Activated naive CD4-positive, alpha-beta T cell (primary cell): ENCODE results near the gene TRIOBP.
"Not testable (repeated sequence)": the region's sequence is repeated elsewhere in the genome, so short reads cannot be mapped to it uniquely, and the experiment has no call there.

Source experiments
- DNase-seq, 4 experiments: peaks; one replicate each; lab custom pipeline; 2025; lab: John Stamatoyannopoulos, UW

TRIOBP gene

DNA sequence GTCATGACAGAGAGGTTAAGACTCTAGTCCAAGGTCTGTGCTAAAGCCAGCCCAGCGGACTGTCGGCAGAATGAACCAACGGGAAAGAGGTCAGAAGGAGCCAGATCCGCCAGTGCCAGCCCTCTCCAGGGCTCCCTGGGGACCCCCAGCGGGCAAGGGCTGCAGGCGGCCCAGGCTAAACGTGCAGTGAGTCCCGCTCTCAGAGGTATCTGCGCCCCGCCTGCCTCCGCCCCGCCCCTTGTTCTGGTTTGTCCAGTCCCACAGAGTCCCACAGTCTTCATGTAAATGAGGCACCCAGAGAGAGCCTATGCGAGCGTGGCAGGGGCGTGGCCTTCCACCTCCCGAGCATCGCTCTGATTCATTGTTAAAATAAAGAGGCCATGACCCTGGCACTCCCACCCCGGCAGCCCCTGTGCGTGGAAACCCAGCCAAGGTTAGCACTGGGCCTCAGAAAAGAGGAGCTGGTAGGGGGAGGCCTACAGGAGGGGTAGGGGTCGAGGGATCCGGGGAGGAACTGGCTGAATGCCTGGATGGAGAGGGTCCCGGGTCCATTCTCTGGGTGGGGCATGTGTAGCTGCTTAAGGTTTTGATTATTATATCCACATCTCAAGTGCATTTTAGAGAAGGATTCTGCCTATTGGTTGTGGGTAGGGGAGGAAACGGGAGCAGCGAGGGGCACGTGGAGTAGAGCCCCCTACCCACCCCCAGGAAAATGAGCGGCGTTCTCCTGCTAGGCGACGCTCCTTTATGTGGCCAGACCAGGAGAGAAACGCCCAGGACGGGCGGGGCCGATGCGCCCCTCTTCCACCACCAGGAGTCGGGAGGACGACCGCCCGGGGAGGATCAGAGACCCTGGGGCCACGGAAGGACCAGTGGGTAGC is at the start of gene TRIOBP:
TSS of gene TRIOBP (plus strand) at position 392 of the 881 bp plus-strand sequence. CDS start 4,318 bp downstream, outside the sequence.
- peak; percentile 51 to 78 (median 65) for DNase-seq

GRCh38 chr22:37647317-37647716 is 49.5 kb upstream of the TRIOBP start:
- no peak for DNase-seq

DNA sequence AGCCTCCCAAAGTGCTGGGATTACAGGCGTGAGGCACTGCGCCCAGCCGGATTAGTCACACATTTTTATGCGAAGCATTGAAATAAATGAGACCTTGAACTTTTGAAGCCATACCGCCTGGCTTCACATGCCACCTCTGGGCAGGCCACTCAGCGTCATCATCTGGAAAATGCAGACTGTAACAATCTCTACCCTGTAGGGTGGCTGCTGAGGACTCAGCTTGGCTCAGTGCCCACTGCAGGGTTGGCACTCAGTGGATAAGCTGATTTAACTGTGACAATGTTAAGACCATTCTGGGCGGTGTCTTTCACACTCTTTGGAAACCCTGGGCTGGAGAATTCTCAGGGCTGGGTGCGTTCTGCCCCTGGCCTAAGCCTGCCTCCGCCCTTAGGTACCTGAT is 48.9 kb upstream of the TRIOBP start:
- no peak for DNase-seq

- no peak for DNase-seq
Observed at GRCh38 chr22:37650463-37651136, 46.2 kb upstream of the TRIOBP start.

DNA sequence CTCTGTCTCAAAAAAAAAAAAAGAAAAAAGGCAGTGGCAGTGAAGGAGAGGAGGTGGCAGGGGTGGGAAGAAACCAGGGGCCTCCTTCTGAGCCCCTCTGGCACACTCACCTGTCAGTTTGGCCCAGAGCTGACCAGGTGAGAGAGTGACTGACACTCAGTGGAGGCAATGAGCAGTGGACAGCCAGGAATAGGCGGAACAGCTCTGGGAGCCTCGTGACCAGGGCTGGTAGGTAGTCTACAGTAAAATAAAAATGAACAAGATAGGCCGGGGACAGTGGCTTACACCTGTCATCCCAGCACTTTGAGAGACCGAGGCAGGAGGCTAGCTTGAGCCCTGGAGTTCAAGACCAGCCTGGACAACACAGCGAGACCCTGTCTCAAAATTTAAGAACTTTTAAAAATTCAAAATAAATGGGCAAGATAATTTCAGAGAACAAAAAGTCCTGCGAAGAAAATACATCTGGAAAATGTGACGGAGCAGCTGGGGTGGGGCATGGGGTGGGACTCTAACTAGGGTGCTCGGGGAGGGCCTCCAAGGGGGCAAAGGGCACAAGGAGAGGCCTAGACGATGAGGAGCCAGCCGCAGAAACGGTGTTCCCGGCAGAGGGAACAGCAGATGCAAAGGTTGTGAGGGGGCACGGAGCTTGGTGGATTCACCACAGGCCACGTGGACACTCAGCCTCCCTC is 42.1 kb upstream of the TRIOBP start:
- DNase-seq: no peak

GRCh38 chr22:37655252-37655563 is 41.6 kb upstream of the TRIOBP start:
- DNase-seq: no peak

- not testable (repeated sequence) for DNase-seq
Observed at GRCh38 chr22:37656583-37656982, 40.3 kb upstream of the TRIOBP start.

DNA sequence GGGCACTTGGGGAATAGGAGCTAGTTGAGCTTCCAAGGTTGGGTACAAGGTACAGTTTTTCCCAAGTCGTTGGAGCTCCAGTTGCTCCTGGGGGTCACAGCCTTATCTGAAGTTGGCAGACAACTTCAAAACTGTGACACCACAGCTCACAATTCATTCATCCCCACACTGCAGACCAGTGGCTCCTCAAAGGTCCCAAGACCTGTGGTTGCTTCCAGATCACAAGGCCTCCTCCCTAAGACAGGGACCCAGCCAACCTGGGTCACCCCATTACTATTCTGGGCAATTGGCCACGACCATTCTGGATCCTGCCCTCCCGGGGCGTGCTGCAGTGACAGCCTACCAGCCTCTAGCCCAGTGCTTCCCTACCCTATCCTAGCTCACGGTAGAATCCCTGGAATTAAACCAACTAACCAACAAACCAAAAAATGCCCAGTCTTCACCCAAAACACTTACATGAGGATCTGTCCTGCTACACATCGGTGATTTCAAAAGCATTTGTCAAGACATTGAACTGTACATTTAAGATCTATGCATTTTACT is 39.2 kb upstream of the TRIOBP start:
- DNase-seq: no peak

- DNase-seq: peak; percentile 93 to 98 (median 96)
Observed at GRCh38 chr22:37658133-37659065, 38.4 kb upstream of the TRIOBP start, which contains the start of gene PDXP. Gene PDXP, plus strand, starts transcription at chr22:37658723. Its CDS starts 60 bp downstream, at chr22:37658783.

DNA sequence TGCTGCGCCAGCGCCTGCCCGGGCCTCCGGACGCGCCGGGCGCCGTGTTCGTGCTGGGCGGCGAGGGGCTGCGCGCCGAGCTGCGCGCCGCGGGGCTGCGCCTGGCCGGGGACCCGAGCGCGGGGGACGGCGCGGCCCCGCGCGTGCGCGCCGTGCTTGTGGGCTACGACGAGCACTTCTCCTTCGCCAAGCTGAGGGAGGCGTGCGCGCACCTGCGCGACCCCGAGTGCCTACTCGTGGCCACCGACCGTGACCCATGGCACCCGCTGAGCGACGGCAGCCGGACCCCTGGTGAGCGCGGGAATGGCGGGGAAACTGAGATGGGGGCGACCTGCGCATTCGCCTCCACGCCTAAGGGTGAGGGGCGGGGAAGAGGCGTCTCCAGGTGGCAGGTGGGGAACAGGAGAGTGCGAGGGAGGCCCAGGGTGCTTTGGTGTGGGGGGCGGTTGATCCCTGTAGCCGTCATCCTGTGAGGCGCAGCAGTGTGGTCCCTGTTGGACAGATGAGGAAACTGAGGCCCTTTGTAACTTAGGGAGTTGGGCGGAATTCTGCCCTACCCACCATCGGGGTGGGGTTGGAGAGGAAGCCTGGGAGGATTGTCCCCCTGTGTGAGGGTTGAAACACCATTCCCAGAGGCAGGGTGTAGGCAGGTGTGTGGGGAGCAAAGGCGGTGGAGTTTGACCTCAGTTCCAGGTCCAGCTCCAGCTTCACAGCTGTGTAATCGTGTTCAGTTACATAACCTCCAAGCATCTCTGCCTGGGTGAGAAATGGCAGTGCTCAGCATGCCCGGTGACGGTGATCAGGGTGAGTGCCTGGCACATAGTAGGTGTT is 37.6 kb upstream of the TRIOBP start:
- peak in 1 of 4 experiments; percentile 29 for DNase-seq

- no peak for DNase-seq
Observed at GRCh38 chr22:37659897-37660708, 36.7 kb upstream of the TRIOBP start.

GRCh38 chr22:37660709-37661045 is 36.2 kb upstream of the TRIOBP start:
- DNase-seq: no peak

DNA sequence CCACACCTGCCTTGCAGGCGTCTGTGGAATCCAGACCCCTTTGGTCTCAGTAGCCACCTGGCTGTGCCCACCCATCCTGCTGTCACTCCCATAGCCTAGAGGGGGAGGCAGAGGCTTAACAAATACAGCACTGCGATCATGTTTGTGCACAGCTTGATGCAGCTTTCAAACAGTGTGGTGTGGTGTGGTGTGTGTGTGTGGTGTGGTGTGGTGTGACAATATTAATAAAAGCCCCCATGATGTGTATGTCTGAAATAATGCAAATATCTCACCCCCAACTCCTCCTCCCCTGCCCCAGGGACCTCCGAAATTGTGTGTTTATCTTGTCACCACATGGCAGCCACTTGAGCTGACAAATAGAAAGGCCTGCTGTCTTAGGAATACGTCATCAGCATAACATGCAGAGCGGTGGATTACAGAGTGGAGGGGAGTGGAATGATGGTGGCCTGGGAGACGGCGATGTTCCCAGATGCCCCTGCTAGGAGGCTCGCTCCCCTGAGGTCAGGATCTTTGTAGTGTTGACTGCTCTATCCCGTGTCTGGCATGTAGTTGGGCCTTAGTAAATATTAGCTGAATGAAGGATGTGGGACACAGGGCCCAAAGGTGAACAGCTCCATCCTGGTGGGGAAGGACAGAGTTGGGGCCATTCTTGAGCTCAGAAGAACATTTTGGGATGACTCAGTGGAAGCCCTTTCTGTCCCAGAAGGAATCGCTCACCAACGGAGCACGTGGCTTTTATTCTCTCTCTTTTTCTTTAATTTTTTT is 35.5 kb upstream of the TRIOBP start:
- DNase-seq: peak in 1 of 4 experiments; percentile 19

GRCh38 chr22:37662039-37662438 is 34.8 kb upstream of the TRIOBP start:
- no peak for DNase-seq

DNA sequence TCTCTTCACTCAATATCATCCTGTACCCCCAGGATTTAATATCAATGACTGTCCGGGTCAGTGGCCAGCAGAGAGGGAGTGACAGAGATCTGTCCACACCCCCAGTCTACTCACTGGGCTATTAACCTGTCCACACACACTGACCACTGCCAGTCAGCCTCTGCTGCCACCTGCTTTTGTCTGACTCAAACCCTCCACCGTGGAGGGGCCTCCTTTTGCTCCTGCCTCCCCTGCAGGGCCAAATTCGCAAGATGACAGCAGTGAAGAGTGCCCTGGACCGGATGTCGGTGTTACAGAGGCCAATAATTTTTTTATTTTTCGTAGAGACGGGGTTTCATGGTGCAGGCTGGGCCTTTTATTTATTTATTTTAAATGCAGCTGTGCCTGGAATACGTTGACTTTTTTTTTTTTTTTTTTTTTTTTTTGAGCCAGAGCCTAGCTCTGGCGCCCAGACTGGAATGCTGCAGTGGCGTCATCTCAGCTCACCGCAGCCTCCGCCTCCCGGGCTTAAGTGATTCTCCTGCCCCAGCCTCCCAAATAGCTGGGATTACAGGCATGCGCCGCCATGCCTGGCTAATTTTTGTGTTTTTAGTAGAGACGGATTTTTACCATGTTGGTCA is 33.2 kb upstream of the TRIOBP start:
- no peak for DNase-seq

GRCh38 chr22:37664249-37665101 is 32.4 kb upstream of the TRIOBP start:
- no peak for DNase-seq

GRCh38 chr22:37665487-37665886 is 31.4 kb upstream of the TRIOBP start:
- no peak for DNase-seq
